GM23338 (cell line): ENCODE data around the gene SZRD1. TPM values are rescaled to one million over a fixed set of nuclear protein-coding genes. Genes with fewer than 3 reads are reported as not detected.

Source experiments
- ATAC-seq: fragments of 200-7000 bp; cut with Tn5 transposase; 3 replicates; pipeline ENCODE4 v1.9.1; 2020
- DNase-seq: peaks from one replicate; pipeline ENCODE4 v3.0.0-alpha.2; 2015; ENCODE audit warnings: low spot score
- H2AFZ ChIP-seq: fragments of 200-600 bp; sonication (generic); 2 replicates; pipeline ENCODE4 v1.8.0; 2016; ENCODE audit warnings: antibody characterized with exemption, mild to moderate bottlenecking, moderate library complexity
- H3F3A ChIP-seq: fragments of 200-600 bp; sonication (generic); replicated peaks from 2 replicates; pipeline ENCODE4 v1.8.0; 2017; ENCODE audit warnings: antibody characterized with exemption, mixed run types, low read depth
- H3K27ac ChIP-seq: fragments of 200-600 bp; sonication (generic); 2 replicates; pipeline ENCODE4 v1.6.1; 2016; ENCODE audit warnings: low read depth
- H3K27me3 ChIP-seq: fragments of 200-600 bp; sonication (generic); 2 replicates; pipeline ENCODE4 v1.8.0; 2016; ENCODE audit warnings: mild to moderate bottlenecking, mixed run types, moderate library complexity; ENCODE audit not compliant: insufficient read depth
- H3K36me3 ChIP-seq: fragments of 200-600 bp; sonication (generic); 2 replicates; pipeline ENCODE4 v1.8.0; 2016; ENCODE audit warnings: mild to moderate bottlenecking; ENCODE audit not compliant: insufficient read depth
- H3K4me1 ChIP-seq: fragments of 200-600 bp; sonication (generic); 2 replicates; pipeline ENCODE4 v1.8.0; 2016; ENCODE audit warnings: mild to moderate bottlenecking, moderate library complexity; ENCODE audit not compliant: insufficient read depth
- H3K4me2 ChIP-seq: fragments of 200-600 bp; sonication (generic); 2 replicates; pipeline ENCODE4 v1.7.1; 2017; ENCODE audit warnings: mixed run types
- H3K4me3 ChIP-seq: fragments of 200-600 bp; sonication (generic); 2 replicates; pipeline ENCODE4 v1.6.1; 2016; ENCODE audit warnings: mixed run types
- H3K79me2 ChIP-seq: fragments of 200-600 bp; sonication (generic); replicated peaks from 2 replicates; pipeline ENCODE4 v1.8.0; 2017; ENCODE audit warnings: mild to moderate bottlenecking; ENCODE audit not compliant: insufficient read depth
- H3K9me2 ChIP-seq: fragments of 200-600 bp; sonication (generic); 2 replicates; pipeline ENCODE4 v1.8.0; 2017; ENCODE audit not compliant: insufficient read depth
- H4K20me1 ChIP-seq: fragments of 200-600 bp; sonication (generic); replicated peaks from 2 replicates; pipeline ENCODE4 v1.8.0; 2017; ENCODE audit warnings: mild to moderate bottlenecking; ENCODE audit not compliant: insufficient read depth
- H3K27ac Mint-ChIP-seq: 2 replicates; pipeline ENCODE4 v1.8.0; 2020; ENCODE audit warnings: inconsistent platforms, mild to moderate bottlenecking, moderate library complexity, mixed read lengths
- H3K27me3 Mint-ChIP-seq: 3 replicates; pipeline ENCODE4 v1.8.0; 2022; ENCODE audit warnings: low read depth, mild to moderate bottlenecking, moderate library complexity, mixed read lengths, inconsistent platforms; ENCODE audit not compliant: insufficient read depth, poor library complexity
- H3K36me3 Mint-ChIP-seq: 3 replicates; pipeline ENCODE4 v1.8.0; 2021; ENCODE audit warnings: low read depth, mild to moderate bottlenecking, inconsistent platforms, moderate library complexity, mixed read lengths
- H3K4me1 Mint-ChIP-seq: 3 replicates; pipeline ENCODE4 v1.8.0; 2020; ENCODE audit warnings: mild to moderate bottlenecking, inconsistent platforms, mixed read lengths
- H3K4me3 Mint-ChIP-seq: 3 replicates; pipeline ENCODE4 v1.8.0; 2021; ENCODE audit warnings: moderate library complexity, mild to moderate bottlenecking, inconsistent platforms, mixed read lengths
- H3K9me3 Mint-ChIP-seq: 3 replicates; pipeline ENCODE4 v1.8.0; 2020; ENCODE audit warnings: moderate library complexity, mild to moderate bottlenecking, inconsistent platforms, mixed read lengths
- CREB1 ChIP-seq: fragments of 250-450 bp; sonication (Bioruptor Pico); IDR thresholded peaks from 2 replicates; pipeline ENCODE4 v1.5.0; 2020; ENCODE audit warnings: low read depth, mild to moderate bottlenecking, moderate library complexity
- CTCF ChIP-seq, 2 experiments: fragments of 200-600 bp in 1 of 2; sonication (generic) in 1 of 2; conservative IDR thresholded peaks; 2 replicates each; pipeline versions ENCODE4 v1.5.1 to v1.6.1; 2016 to 2017; ENCODE audit warnings: antibody characterized with exemption in 2 of 2, low read depth in 2 of 2, mild to moderate bottlenecking in 2 of 2, moderate library complexity in 1 of 2
- ETS1 ChIP-seq: IDR thresholded peaks from 2 replicates; pipeline ENCODE4 v1.6.1; 2016; ENCODE audit warnings: antibody characterized with exemption
- EZH2 ChIP-seq: fragments of 200-600 bp; sonication (generic); IDR thresholded peaks from one replicate; pipeline ENCODE4 v1.8.0; 2017; ENCODE audit warnings: antibody characterized with exemption, mild to moderate bottlenecking, low read depth; ENCODE audit not compliant: unreplicated experiment
- EZH2phosphoT487 ChIP-seq: fragments of 200-600 bp; sonication (generic); IDR thresholded peaks from one replicate; pipeline ENCODE4 v1.8.1; 2018; ENCODE audit warnings: antibody characterized with exemption; ENCODE audit not compliant: unreplicated experiment
- JUNB ChIP-seq: IDR thresholded peaks from one replicate; pipeline ENCODE4 v1.6.1; 2016; ENCODE audit warnings: antibody characterized with exemption; ENCODE audit not compliant: unreplicated experiment
- NANOG ChIP-seq: IDR thresholded peaks from 2 replicates; pipeline ENCODE4 v1.6.1; 2016; ENCODE audit warnings: antibody characterized with exemption, borderline replicate concordance
- POLR2AphosphoS5 ChIP-seq: IDR thresholded peaks from 2 replicates; pipeline ENCODE4 v1.6.1; 2016; ENCODE audit warnings: antibody characterized with exemption, low read depth
- REST ChIP-seq: IDR thresholded peaks from one replicate; pipeline ENCODE4 v1.6.1; 2018; ENCODE audit warnings: antibody characterized with exemption; ENCODE audit not compliant: unreplicated experiment
- STAT1 ChIP-seq: IDR thresholded peaks from one replicate; pipeline ENCODE4 v1.6.1; 2016; ENCODE audit warnings: antibody characterized with exemption; ENCODE audit not compliant: unreplicated experiment
- ZNF114 ChIP-seq: fragments of 250-450 bp; sonication (Bioruptor Pico); IDR thresholded peaks from 2 replicates; pipeline ENCODE4 v1.5.0; 2020; ENCODE audit warnings: mild to moderate bottlenecking, moderate library complexity
- ZNF331 ChIP-seq: fragments of 250-450 bp; sonication (Bioruptor Pico); IDR thresholded peaks from 2 replicates; pipeline ENCODE4 v1.5.0; 2020; ENCODE audit warnings: low read depth, mild to moderate bottlenecking, moderate library complexity
- ZNF462 ChIP-seq: fragments of 250-450 bp; sonication (Bioruptor Pico); IDR thresholded peaks from 2 replicates; pipeline ENCODE4 v1.5.0; 2020; ENCODE audit warnings: mild to moderate bottlenecking, moderate library complexity
- polyA plus RNA-seq: library from polyadenylated mRNA; unstranded; fragments of >200 nt; fragmentation: Nextera tagmentation; extraction: Ambion mirVana; gene quantifications from 2 replicates; pipeline ENCODE4 v1.2.1, GENCODE V29; 2016
- total RNA-seq: library from RNA; depleted of rRNA; stranded (reverse); fragments of >200 nt; shearing (Covaris generic); gene quantifications from 2 replicates; pipeline ENCODE4 v1.2.3, GENCODE V29; 2014

SZRD1 gene
- total and polyA plus RNA-seq, 2 experiments from 2014 or later, result 32.5 to 70.9 TPM

GRCh38 chr1:16318555-16318954 is 48.5 kb upstream of the SZRD1 start:
- Histone ChIP-seq H3K27me3 (no peaks in the 10 kb centered on the region), H3K79me2 (peaks cover 62% of the 10 kb centered on the region), H3K4me2 (no peak overlapping the region), H4K20me1 (peaks cover 13% of the 10 kb centered on the region), H3K36me3 (peaks cover 13% of the 10 kb centered on the region), H3K4me3 (no peak overlapping the region), H3K4me1 (no peaks in the 10 kb centered on the region), H3K27ac (no peak overlapping the region), H3K9me2 (no peaks in the 10 kb centered on the region), H2AFZ (no peak overlapping the region), H3F3A (no peaks in the 10 kb centered on the region; the same call in 1 of the 2 replicates)
- no peak overlapping the region for H3K4me3 Mint-ChIP-seq
- ATAC-seq, result no peak
- peaks cover 13% of the 10 kb centered on the region for H3K36me3 Mint-ChIP-seq
- H3K4me1 Mint-ChIP-seq, result peaks cover 7% of the 10 kb centered on the region; the same call in 2 of the 3 replicates
- H3K27me3 Mint-ChIP-seq, result peaks cover 2% of the 10 kb centered on the region
- H3K27ac Mint-ChIP-seq, result no peak overlapping the region
- no peak for DNase-seq
- H3K9me3 Mint-ChIP-seq, result no peaks in the 10 kb centered on the region
- TF ChIP-seq EZH2, result no peak
- TF ChIP-seq NANOG, result no peak
- TF ChIP-seq ZNF114 (CRISPR knock-in tag), result no peak
- no peak for TF ChIP-seq JUNB
- no peak for TF ChIP-seq POLR2AphosphoS5
- no peak for TF ChIP-seq EZH2phosphoT487
- no peak for TF ChIP-seq REST
- no peak for TF ChIP-seq CREB1 (CRISPR knock-in tag)
- no peak for TF ChIP-seq STAT1
- no peak for TF ChIP-seq ZNF331 (CRISPR knock-in tag)
- TF ChIP-seq ETS1, result no peak
- TF ChIP-seq CTCF (conservative IDR thresholded peaks at IDR 0.05; ENCODE audit: low read depth in 2 of 2), result no peak
- no peak for TF ChIP-seq ZNF462 (CRISPR knock-in tag)
